ENCODE results near the gene KRT13.
"Not testable (repeated sequence)": the region's sequence is repeated elsewhere in the genome, so short reads cannot be mapped to it uniquely, and the experiment has no call there.

KRT13 gene

DNA sequence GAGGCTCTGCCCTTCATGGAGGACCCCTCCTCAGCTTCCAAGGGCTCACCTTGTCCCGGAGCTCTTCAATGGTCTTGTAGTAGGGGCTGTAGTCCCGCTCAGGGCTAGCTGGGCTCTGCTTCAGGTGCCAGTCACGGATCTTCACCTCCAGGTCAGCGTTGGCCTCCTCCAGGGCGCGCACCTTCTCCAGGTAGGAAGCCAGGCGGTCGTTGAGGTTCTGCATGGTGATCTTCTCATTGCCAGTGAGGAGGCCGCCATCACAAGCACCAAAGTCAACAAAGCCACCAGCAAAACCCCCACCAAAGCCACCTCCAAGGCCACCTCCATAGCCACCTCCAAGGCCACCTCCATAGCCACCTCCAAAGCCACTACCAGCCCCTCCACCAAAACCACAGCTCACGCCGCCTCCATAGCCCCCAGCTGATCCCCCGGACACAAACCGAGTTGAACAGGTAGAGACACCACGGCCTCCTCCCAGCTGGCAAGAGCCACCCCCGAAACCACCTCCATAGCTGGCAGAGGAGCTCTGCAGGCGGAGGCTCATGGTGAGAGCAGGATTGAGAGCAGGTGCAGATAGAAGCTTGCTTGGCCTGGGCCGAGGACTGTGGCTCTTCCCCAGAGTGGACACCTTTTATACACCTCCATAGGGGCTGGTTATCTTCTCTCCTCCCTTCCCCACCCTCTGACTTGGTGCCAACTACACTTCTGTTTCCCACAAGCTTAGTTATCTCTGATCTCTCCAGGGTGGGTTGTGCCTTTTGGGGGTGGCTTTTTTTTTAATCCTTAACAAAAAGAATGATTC lies at the start of gene KRT13:
TSS of gene KRT13 (minus strand) at position 606 of the 802 bp plus-strand sequence. CDS start at position 544, 62 bp downstream.
- DNase-seq (ENCODE audit: low spot score): no peak

DNA sequence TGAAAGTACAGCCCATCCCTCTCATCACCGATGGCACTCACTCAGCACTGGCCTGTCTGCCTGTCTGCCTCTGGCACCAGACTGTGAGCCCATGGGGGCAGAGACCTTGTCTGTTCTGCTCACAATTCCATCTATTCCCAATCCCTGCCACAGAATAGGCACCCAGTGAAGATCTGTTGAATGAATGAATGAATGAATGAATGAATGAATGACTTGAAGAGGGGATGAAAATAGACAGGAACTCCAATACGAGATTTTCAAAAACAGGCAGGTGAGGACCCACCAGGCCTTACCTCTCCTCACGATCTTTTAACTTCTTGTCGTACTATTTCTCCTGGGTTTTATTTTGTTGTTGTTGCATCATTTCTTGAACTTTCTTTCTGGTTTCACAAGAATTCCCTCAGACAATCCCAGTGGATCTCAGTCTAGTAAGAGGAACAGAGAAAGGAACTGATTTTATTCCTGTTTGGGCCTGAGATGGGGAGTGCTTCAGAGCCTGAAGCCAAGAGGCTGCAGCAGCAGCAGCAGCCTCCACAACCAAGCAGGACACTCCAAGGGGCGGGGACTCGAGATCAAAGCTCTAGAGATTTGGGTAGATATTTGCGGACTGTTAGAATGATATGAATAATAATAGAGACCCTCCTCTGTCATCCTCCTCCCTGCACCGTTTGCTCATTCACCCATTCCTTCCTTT lies 48.7 kb upstream of the KRT13 start:
- DNase-seq (ENCODE audit: low spot score): no peak

DNA sequence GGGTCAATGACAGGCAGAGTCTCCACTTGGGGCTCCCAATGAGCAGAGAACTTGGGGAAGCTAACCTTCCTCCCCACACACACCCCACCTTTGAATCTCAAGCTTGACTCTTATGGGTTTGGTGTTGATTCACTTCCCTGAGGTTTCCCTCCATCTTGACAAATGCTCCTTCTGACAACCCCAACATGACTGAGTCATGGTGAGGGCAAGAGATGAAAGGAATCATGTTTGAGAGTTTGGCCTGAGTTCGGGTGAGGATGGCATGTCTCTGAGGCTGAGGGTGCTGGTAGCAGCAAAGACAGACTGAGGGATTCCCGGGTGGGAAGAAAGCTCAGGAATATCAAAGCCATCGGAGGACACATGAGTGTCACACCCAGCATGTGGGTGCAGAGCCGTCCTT lies 47.8 kb upstream of the KRT13 start:
- no peak for DNase-seq (ENCODE audit: low spot score)

DNA sequence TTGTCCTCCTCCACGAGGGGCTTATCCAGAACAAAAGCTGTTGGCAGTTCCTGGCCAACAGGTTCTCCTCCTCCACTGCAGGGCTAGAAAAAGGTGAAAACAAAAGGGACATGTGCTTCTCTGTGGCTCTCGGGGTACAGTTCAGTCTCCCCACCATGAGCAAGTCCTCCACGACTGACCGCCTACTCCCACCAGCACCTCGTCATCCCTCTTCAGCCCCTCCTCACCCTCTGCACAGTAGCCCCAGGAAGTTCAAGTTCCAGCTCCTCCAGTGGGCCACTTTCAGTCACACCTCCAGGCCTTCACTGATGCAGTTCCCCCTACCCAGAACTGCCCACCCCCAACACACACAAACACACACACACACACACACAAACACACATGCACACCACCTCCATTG lies 47.0 kb upstream of the KRT13 start:
- no peak for DNase-seq (ENCODE audit: low spot score)

DNA sequence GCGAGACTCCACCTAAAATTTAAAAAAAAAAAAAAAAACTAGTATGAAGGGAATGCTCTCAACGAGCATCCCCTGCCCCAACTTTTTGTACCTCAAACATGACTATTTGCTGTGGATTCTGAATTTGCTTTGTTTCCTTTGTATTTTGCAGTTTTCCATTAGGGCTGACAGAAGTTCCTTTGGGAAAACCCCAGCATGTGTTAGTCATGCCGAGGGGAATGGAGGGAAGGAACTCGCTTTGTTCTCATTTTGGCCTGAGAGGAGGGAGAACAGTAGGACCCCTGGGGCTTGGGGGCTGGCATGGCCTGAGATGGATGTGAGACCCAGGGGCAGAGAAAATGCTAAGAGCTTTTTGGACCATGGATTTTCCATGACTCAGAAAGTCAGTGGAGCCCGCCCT lies 46.0 kb upstream of the KRT13 start:
- no peak for DNase-seq (ENCODE audit: low spot score)

DNA sequence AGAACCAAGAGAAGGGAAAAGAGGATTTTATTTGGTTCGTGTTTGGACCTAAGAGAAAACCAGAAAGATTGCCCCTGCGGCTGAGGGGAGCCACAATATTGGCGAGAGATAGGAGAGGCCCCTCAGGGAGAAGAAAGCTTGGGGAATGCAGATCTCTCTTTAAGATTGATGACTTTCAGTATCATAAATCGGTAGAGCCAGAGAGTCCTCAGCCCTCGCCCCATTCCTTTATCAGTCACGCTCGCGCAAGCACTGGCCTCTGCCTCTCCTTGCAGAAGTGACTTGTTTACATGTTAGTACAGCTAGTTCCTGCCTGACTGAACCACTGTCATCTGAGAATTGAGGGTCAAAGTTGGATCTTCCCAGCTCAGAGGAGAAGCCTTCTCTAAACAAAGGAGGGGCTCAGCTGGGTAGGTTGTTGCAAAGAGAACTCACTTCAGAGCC lies 44.2 kb upstream of the KRT13 start:
- no peak for DNase-seq (ENCODE audit: low spot score)

DNA sequence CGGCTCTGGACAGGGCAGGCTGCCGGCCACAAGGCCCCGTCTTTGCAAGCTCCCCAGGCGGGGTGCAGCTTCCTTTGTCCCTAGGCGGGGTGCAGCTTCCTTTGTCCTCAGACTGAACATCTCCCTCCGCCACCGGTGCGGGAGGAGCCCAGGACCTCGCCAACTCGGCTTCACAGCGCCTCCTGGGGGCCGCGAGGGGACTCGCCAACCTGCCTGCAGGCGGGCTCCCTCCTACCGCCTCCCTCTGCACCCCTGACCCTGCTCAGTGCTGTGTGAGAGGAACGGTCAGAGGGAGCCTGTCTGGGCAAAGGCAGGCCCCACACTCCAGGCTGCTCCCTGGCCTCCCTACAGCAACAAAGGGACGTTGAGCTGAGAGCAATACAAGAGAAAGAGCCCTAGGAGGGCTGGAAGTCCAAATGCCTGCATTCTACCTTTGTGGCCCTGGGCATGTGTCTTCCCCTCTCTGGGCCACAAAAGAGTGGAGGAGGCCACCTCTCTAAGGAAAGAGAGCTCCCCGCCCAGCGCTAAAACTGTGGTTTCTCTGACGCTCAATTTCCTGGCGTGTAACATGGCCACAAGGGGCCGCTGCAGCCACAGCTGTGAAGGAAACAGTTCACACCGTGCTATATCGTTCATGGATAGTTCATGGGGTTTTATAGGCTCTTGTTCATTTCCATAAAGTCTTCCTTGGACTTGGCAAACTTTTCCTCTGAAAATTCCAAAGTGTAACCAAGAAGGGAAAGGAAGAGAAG lies 43.6 kb upstream of the KRT13 start:
- DNase-seq (ENCODE audit: low spot score): peak; percentile 73

DNA sequence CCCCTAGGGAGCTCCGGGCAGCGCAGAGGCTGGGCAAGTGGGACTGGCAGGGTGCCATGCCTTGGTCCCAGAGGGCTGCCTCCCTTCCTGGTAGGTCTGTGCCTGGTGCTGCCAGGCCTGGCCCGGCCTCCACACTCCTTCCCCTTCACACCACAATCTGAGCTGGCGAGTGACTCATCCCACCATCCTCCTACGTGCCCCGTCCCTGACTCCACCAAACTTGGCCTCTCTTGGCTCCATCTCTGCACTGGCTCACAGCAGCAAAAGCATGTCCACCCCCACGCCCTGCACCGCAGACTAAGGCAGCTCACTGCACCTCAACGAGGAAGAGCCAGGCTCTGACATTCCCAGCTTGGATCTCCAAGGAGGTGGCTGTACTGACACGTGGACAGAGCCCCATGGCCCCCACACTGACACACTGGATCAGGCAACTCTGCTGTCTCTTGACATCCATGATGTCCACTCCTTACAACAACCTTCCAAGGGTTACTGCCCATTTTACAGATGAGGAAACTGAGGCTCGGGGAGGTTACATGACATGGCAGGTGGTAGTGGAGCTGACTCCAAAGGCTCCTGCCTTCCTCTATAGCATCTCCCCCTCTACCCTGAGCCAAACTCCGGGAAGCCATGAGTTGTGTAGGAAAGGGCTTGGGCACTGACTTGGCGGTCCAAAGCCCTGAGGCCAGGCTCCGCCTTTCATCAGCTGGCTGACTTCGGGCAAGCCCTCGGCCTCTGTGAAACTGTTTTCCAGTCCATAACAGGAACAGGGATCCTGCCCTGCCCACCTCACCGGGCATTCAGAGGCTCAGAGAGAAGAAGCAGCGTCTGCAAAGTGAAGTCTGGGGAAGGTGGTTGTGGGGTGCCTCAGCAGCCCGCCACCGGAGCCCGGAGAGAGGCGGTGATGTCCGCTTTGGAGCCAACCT lies 42.8 kb upstream of the KRT13 start:
- peak; percentile 85 for DNase-seq (ENCODE audit: low spot score)

DNA sequence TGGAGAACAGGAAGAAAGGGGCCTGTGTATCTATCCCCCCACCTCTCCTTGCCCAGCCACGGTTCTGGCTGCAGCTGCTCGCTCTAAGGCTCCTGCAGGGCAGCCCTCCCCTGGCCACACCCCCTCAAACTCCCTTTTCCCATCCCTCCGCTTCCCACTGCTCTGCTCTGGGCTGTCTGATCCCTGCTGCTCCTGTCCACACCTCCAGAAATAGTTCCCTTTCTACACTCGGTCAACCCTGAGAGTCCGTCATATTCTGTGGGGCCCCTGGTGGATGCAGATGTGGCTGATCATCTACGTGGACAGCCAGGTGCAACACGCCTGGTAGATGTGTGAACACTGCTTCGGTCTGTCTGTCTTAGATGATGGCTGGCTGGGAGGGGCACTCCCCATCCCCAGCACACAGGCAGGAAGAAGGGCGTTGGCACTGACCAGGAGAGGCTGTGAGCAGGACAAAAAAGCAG lies 42.0 kb upstream of the KRT13 start:
- no peak for DNase-seq (ENCODE audit: low spot score)

DNA sequence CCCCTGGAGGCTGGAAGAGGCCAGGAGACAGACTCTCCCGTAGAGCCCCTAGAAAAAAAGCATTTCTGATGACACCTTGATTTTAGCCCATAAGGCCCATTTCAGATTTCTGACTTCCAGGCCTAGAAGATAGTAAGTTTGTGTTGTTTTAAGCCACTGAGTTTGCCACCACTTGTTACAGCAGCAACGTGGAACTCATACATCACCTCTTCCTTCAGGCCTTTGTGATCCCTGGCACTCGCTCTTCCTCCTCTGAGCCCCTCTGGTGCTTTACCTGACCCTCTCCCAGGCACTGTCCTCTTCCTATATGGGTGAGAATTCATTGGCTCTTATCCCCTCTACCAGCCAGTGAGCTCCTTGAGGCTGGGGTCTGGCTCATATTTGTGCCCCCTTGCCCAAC lies 41.4 kb upstream of the KRT13 start:
- no peak for DNase-seq (ENCODE audit: low spot score)

DNA sequence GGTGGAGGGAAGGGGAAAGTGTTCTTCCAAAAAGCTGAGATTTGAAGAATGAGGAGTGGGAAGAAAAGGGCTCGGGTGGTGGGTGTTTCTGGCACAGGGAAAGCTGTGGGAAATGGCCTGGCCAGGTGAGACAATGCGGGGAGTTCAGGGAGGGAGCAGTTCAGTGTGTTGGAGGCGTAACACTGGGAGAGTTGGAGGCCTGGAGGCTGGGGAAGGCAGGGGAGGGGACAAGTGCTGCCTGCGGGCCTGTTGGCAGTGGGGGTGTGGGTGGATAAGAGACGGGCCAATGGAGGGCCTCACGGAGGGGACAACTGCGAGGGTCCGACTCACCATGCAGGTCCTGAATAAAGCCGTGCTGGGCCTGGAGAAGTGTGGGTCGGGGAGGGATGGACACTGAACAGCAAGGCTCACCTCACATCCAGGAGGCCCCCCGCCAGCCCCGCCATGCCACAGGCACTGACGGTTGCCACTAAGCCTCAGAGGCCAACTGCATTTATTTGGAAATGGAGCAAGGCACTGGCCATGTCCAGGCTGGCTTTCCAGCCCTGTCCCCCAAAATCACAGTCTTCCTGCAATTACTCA lies 40.5 kb upstream of the KRT13 start:
- DNase-seq (ENCODE audit: low spot score): no peak

DNA sequence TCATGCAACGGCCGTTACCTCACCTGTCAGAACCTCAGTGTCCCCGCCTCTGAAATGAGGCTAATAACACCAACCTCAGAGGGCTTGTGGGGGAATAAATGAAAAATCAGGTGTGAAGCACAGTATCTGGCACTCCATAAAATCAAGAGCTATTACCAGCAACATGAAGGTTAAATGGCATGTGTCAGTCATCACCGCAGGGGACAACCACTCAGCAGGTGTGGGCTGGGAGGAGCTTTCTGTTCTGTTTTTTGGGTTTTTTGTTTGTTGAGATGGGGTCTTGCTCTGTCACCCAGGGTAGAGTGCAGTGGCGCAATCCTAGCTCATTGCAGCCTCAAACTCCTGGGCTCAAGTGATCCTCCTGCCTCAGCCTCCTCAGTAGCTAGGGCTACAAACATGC lies 39.5 kb upstream of the KRT13 start:
- DNase-seq (ENCODE audit: low spot score): no peak

DNA sequence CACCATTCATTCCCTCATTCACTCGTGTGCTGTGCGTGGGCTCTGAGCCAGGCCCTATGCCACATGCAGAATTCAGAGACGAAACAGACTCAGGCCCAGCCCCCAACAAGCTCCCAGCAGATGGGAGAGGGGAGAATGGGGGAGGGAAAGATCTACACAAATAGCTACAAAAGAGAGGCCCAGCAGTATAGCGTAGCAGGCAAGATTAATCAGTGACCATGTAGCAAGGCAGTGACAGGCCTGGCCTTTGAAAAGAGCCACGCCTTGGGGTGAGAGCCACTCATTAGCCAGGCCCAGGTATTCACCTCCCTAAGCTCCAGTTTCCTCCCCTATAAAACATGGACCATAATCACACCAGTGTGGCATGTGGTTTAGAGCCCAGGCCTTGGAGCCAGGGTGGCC lies 39.1 kb upstream of the KRT13 start:
- no peak for DNase-seq (ENCODE audit: low spot score)

DNA sequence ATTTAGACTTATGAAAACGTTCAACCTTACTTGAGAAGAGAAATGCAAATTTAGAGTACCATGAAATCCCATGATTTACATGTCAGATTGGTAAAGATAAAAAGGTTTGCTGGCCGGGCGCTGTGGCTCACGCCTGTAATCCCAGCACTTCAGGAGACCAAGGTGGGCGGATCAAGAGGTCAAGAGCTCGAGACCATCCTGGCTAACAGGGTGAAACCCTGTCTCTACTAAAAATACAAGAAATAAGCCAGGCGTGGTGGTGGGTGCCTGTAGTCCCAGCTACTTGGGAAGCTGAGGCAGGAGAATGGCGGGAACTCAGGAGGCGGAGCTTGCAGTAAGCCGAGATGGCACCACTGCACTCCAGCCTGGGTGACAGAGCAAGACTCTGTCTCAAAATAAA lies 37.4 kb upstream of the KRT13 start:
- DNase-seq (ENCODE audit: low spot score): not testable (repeated sequence)

DNA sequence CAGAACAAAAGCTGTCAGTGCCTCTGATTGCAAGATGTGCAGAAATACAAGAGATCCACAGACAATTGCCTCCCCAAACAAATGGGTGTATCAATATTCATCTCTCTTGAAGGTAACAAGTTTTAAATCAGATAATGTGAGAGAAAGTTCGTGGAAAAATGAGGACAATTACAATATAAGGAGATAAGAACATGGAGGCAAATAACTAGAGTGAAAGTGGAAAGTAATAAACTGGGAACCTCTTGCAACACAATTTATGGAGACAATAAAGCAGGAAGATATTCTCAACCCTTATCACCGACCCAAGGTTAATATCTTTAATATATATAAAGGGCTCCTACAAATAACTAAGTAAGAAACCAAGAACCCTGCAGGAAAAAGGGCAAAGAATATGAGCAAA lies 36.9 kb upstream of the KRT13 start:
- no peak for DNase-seq (ENCODE audit: low spot score)

DNA sequence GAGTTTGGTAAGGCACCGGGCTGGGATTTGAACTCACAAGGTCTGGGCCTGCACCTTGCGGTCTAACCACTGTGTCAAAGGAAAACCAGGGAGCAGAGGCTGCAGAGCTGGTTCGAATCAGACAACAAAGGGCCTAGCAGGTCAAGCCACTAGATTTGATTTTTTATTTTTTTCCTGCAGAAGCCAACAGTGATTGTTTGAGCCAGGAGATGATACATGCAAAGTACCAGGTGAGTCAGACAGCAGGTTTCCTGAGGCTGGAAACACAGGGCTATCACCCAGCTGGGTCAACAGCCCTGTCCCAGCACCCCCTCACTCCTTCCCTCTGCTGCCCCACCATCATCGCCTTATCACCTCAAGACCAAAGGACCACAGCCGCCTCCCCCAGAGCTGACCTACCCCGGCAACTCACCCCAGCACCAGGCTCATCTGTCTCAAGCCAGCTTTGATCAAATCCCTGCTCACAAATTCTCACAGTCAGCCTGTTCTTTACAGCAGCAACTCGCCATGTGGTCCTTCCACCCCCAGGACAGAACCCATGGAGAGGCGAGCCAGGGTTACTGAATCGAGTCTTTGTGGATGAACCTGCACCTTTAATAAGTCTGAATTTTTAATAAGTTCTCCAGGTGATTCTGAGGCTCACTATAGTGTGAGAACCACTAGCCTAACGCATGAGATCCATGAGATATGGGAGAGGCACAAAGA lies 35.7 kb upstream of the KRT13 start:
- peak; percentile 50 for DNase-seq (ENCODE audit: low spot score)

DNA sequence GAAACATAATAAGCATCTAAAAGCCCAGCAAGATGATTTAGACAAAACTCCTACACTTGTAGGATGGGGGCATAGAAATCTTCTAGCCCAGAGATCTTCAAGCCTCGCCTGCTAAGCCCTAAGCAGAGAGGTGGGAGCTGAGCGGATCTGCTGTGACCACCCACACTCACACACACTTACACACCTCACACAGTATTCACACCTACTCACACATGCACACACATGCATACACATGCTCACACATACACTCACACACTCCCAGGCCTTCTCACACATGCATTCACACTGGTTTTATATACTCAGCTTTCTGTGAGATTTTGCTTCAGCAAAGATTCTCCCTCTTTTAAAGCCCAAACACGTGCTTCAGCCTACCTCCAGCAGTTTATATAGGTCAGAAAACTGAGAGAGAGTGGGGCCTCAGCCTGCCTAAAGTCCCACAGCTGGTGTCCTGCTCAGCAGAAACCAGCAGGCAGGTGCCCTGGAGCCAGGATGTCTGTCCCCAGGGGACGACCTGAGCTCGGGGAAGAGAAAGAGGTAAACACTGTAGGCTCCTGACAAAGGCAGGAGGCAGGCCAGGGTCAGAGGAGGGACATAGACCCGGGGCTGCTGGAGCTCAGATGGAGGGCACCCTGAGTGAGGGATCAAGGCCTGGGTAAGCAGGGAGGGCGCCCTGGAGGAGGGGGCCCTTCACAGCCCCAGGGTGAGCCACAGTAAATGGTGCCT lies 34.7 kb upstream of the KRT13 start:
- no peak for DNase-seq (ENCODE audit: low spot score)

DNA sequence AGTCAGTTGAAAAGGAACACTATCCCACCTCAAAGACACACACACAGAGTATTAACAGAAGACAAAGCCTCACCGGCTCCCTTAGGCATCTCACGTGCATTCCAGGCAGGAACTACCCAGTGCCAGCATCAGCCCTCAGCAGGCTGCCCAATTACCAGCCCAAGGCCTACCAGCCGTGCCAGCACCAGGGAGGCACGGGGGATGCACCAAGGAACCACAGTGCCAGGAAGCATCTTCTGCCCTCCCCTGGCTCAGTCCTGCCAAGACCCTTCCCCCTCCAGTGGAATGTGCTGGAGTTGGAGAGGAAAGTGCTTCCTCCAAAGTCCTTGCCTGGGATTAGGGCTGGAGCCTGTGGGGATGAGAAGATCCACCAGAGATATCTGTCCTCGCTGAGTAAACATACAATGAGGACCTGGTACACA lies 33.7 kb upstream of the KRT13 start:
- no peak for DNase-seq (ENCODE audit: low spot score)

DNA sequence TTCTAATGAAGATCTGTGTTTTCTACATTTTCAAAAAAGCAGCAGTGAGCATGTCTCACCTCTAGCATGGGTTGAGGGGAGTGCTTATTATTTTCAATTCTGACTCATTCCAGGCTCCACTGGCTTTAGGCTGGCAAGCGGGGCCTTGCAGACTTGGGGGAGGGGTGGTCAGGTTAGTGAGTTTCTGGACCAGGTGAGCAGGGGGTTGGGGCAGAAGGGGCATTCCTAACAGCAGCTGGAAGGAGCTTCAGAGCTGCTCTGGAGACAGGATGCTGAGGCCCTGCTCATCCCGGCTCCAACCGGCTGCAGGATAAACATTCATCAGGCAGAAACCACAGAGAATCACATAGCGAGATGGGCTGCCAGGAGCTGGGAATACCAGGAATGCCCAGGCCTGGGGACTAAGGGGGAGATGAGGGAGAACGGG lies 33.2 kb upstream of the KRT13 start:
- no peak for DNase-seq (ENCODE audit: low spot score)

DNA sequence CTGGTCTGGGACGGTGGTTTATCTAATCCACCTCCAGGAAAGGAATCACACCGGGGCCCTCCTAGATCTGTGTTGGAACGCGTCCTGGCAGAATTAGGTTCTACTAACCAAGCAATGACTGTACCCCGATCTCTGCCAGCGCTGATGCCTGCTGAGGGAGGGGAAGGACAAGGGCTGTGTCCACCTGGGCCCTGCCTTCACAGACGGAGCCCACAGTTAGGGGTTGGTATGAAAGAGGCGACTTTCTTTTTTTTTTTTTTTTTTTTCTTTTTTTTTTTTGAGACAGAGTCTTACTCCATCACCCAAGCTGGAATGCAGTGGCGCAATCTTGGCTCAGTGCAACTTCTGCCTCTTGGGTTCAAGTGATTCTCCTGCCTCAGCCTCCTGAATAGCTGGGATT lies 32.6 kb upstream of the KRT13 start:
- DNase-seq (ENCODE audit: low spot score): no peak

Data from kidney capillary endothelial cell (primary cell).